Measurements from ENCODE around the gene OR13C2.
"Not testable (repeated sequence)": the region's sequence is repeated elsewhere in the genome, so short reads cannot be mapped to it uniquely, and the experiment has no call there.

OR13C2 gene, protein sequence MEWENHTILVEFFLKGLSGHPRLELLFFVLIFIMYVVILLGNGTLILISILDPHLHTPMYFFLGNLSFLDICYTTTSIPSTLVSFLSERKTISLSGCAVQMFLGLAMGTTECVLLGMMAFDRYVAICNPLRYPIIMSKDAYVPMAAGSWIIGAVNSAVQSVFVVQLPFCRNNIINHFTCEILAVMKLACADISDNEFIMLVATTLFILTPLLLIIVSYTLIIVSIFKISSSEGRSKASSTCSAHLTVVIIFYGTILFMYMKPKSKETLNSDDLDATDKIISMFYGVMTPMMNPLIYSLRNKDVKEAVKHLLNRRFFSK

DNA sequence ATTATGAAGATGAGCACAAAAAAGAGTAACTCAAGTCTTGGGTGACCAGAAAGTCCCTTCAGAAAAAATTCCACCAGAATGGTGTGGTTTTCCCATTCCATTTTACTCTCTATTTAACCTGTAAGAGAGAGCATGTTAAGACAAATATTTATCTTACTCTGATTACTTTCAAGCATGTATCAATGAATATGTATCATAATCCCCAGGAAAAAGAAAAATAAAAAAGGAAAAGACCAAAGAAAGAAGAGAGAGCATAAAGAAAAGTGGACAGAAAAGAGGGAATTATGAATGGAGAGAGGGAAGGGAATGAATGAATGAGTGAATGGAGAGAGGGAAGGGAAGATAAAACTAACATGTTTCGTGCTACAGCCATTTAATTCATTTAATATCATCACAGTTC lies at the start of gene OR13C2:
Gene OR13C2, minus strand, starts transcription at position 101 of the 400 bp plus-strand sequence. Its CDS starts 0 bp downstream, at position 101.
- not testable (repeated sequence) for DNase-seq

DNA sequence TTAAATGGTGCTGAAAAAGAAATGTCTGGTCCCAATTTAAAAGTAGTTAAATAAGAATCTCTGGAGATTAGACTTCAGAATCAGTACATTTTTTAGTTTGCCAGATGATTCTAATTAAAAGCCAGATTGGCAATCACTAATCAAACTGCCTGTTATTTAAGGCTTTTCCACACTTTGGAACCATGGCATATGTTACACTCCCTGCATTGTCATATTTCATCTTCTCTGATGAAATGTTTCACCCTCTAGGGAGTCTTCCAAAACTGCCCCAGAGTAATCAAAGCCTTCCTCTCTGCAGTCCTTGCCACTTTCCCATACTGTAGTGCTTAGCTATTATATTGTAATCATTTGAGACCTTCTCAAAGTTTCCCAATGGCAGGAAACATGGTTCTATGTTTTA lies 30.0 kb upstream of the OR13C2 start:
- no peak for DNase-seq

- no peak for DNase-seq
Measured at GRCh38 chr9:104633976-104634520, 28.6 kb upstream of the OR13C2 start.

DNA sequence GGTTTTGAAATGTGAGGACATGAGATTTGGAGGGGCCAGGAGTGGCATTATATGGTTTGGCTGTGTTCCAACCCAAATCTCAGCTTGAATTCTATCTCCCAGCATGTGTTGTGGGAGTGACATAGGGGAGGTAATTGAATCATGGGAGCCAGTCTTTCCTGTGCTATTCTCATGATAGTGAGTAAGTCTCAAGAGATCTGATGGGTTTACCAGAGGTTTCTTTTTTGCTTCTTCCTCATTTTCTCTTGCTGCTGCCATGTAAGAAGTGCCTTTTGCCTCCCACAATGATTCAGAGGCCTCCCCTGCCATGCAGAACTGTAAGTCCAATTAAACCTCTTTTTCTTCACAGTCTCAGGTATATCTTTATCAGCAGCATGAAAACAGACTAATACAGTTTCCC lies 20.5 kb upstream of the OR13C2 start:
- DNase-seq = not testable (repeated sequence)

DNA sequence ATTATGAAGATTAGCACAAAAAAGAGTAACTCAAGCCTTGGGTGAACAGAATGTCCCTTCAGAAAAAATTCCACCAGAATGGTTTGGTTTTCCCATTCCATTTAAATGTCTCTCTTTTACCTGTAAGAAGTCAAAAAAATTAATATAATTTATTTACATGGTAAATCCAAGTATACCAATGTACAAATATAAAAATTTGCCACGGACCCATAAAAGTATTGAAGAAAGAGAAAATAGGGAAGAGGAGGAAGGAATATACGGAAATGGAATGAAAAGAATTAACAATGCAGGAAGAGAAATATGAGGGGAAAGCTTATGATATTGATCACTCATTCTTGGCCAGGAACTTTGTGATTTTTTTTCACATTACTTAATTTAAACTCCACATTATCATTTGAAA lies 12.7 kb upstream of the OR13C2 start, which contains the start of gene OR13C9:
Gene OR13C9, minus strand, starts transcription at position 101 of the 400 bp plus-strand sequence. Its CDS starts 0 bp downstream, at position 101.
- DNase-seq = no peak

DNA sequence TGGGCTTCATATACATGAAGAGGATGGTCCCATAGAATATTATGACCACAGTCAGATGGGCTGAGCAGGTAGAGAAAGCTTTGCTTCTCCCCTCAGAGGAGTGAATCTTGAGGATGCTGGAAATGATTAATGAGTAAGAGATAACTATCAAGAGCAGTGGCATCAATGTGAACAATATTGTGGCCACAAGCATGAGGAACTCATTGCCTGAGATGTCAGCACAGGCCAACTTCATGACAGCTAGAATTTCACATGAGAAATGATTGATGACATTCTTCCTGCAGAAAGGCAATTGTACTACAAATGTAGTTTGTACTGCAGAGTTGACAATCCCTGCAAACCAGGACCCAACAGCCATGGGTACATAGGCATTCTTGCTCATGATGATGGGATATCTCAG lies 12.0 kb upstream of the OR13C2 start:
- DNase-seq = no peak

DNA sequence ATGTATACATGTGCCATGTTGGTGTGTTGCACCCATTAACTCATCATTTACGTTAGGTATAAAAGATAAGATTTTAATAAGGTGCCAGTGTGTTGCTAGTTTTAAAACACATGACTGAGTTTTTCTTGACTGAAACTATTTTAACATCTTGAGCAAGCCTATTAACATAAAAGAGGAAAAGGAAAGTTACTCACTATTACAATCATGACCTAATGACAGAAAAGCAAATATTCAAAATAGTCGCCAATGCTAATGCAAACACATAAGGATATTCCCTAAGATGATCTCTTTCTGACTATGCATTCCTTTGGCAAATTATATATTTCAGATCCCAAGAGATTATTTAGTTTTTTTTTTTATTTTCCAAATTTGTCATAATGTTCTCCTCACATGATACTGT lies 5.8 kb upstream of the OR13C2 start:
- no peak for DNase-seq

- DNase-seq = peak; percentile 22
Measured at GRCh38 chr9:104608336-104608735, 2.9 kb upstream of the OR13C2 start.

DNA sequence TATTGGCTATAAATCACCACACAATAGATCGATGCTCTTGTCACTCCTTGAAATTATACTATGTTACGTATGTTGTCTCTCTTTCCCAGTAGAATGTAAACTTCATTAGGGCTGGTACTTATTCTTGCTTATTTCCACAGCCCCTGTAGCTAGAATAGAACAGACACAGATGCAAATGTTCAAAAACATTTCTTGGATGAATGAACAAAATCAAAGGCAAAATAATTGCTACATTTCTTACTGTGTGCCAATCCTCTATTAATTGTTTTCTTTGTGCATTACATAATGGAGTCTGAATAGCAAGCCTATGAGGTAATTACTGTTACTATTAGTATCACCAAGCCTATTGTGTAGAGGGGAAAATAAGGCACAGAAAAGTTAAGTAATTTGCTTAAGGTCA lies 725 bp upstream of the OR13C2 start:
- DNase-seq = no peak

DNA sequence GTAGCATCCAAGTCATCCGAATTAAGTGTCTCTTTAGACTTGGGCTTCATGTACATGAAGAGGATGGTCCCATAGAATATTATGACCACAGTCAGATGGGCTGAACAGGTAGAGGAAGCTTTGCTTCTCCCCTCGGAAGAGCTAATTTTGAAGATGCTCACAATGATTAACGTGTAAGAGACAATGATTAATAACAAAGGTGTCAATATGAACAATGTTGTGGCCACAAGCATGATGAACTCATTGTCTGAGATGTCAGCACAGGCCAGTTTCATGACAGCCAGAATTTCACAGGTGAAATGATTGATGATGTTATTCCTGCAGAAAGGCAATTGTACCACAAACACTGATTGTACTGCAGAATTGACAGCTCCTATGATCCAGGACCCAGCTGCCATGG lies 626 bp downstream of the OR13C2 start:
- no peak for DNase-seq

- DNase-seq = not testable (repeated sequence)
Measured at GRCh38 chr9:104599313-104599712, 6.1 kb downstream of the OR13C2 start, which contains the start of gene OR13C5. Gene OR13C5, minus strand, starts transcription at chr9:104599413. Its CDS starts 0 bp downstream, at chr9:104599413.

DNA sequence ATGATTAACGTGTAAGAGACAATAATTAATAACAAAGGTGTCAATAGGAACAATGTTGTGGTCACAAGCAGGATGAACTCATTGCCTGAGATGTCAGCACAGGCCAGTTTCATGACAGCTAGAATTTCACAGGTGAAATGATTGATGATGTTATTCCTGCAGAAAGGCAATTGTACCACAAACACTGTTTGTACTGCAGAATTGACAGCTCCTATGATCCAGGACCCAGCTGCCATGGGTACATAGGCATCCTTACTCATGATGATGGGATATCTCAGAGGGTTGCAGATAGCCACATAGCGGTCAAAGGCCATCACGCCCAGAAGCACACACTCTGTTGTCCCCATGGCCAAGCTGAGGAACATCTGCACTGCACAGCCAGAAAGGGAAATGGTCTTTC lies 6.7 kb downstream of the OR13C2 start:
- not testable (repeated sequence) for DNase-seq

GRCh38 chr9:104589626-104590025 lies 15.8 kb downstream of the OR13C2 start:
- no peak for DNase-seq

GRCh38 chr9:104586496-104587180 lies 18.8 kb downstream of the OR13C2 start:
- DNase-seq = no peak

DNA sequence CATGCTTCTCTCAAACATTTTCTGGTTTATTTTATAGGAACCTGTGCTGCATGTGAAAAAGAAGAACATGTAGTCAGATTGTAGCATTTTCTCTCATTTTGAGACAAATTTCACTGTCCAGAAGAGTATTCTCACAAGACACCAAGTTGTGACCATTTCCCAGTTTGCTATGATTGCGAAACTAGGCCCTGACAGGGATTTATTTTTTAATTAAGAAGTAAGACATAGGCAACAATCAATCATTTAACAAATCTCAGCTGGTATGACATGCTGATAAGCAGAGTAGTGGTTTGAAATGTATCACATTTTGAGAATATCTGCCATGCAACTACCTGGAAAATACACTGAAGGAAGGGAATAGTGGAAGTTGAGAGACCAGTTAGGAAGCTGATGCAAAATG lies 24.9 kb downstream of the OR13C2 start:
- no peak for DNase-seq

DNA sequence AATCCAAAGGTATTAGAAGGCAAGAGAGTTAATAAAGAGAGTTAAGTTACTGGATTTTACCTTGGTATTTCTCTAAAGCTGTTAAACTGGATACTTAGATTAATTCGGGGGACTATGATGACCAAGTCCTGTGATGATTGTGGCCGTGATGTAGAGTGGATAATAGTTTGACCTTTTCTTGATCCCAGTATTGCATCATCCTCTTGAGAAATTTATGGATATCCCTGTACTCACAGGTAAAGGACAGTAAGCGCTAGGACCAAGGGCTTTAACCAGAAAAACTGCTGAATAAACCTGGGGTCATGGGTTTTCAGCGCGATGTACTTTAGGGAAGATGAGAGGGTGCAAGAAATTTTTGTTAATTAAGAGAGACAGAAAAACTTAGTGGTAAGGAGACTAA lies 28.2 kb downstream of the OR13C2 start:
- no peak for DNase-seq

- no peak for DNase-seq
Measured at GRCh38 chr9:104575456-104575855, 30.0 kb downstream of the OR13C2 start.

DNA sequence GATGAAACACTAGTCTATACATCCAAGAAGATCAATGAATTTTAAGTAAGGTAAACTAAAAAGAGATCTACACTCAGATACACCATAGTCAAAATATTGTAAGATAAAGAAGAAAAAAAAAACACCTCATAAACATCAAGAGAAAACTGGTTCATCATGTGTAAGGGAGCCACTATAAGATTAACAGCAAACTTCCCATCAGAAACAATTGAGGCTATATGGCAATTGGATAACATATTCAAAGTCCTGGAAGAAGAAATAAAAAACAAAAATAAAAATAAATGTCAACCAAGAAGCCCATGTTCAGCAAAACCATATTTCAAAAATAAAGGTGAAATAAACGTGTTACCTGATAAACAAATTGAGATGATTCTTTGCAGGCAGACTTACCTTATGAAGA lies 32.8 kb downstream of the OR13C2 start:
- DNase-seq = no peak

- no peak for DNase-seq
Measured at GRCh38 chr9:104568868-104569267, 36.6 kb downstream of the OR13C2 start, which contains the start of gene OR13C8. Gene OR13C8, plus strand, starts transcription at chr9:104569168. Its CDS starts 0 bp downstream, at chr9:104569168.

DNA sequence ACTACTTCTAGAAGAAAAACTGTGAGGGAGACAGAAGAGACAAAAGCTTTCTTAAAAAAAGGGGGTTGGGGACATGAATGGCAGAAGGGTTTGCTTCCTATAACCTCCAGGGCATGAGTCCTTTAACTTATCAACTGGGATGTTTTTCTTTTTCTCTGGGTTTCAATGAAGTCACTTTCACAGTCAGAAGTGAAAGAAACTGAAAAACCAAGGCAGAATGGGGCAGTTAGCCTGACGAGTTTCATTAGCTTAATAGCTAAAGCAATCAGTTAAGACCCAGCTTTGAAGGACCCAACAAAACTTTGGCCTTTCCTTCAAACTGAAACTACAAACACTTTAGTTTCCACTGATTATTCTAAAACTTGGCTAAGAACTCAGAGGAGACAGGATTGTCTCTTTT lies 41.1 kb downstream of the OR13C2 start:
- no peak for DNase-seq

DNA sequence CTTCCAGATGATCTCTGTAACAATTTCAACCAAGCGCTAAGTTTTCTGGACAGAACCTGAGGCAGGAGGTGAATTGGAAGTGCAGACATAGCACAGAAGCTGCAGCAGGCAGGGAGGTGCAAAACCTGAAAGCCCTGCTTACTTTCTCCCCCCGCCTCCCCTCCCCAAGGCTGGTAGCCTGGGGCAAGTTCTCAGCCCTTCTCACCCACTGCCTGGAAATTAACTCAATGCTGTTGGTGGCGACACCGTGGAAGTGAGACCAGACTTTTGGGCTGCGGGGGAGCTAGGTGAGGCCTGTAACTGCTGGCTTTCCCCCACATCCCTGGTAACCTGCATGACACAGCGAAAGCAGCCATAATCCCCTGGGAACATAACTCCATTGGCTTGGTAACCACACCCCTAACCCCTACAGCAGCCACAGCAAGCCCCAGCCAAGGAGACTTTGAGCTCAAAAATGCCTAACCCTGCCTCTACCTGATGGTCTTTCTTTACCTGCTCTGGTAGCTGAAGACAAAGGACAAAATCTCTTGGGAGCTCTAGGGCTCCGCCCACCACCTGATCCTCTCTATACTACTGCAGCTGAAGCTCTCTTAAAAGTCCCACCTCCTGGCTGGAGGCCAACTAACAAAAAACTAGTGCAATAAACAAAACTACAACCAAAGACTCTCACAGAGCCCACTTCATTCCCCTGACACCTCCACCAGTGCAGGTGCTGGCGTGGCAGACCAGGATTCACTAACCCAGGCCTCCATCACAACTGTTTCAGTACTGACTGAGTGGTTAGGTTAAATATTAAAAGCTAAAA lies 48.4 kb downstream of the OR13C2 start:
- no peak for DNase-seq

- DNase-seq = no peak
Measured at GRCh38 chr9:104555521-104555920, 49.9 kb downstream of the OR13C2 start.
